MM.1S (cell line): ENCODE results near the gene GPR173.

ENCODE experiments used
- CTCF ChIP-seq: fragments of 300-600 bp; sonication (generic); IDR thresholded peaks from 2 replicates; pipeline ENCODE4 v1.5.1; 2016; ENCODE audit warnings: antibody characterized with exemption, low read length, mixed read lengths
- EZH2phosphoT487 ChIP-seq: fragments of 300-600 bp; sonication (generic); IDR thresholded peaks from 2 replicates; pipeline ENCODE4 v1.6.1; 2018; ENCODE audit warnings: antibody characterized with exemption, low read length

GRCh38 chrX:53076671-53077070 is 28.1 kb downstream of the GPR173 start:
- no peak for TF ChIP-seq CTCF
- TF ChIP-seq EZH2phosphoT487, result no peak
